Sciatic nerve (tissue), 2 donors: ENCODE results near the gene CDK18. TPM values are rescaled to one million over a fixed set of nuclear protein-coding genes. Genes with fewer than 3 reads are reported as not detected.
A peak's percentile ranks its signal among the peaks of the same experiment; 100 is the strongest.

Experiments used
- ATAC-seq: fragments of 200-7000 bp; cut with Tn5 transposase; one replicate; pipeline ENCODE4 v1.9.1; 2020; ENCODE audit warnings: mild to moderate bottlenecking, moderate library complexity
- DNase-seq: peaks from one replicate; pipeline ENCODE4 v3.0.0-alpha.2; 2020; ENCODE audit warnings: low spot score
- intact Hi-C: fragments of 100-400 bp; cut with DNase I; formaldehyde crosslinking; loops from one replicate; pipeline ENCODE4 v1.14.2; 2022
- total RNA-seq: library from RNA; stranded (reverse); fragmentation: NEBNext Ultra II Directional; extraction: Animal tissue kit (Norgen Biotek cat#: 25700); gene quantifications from one replicate; pipeline ENCODE4 v1.2.1, GENCODE V29; 2021
- donor health status: DM: no; HTN: no; CAD: no.
- donor health status: DM: no; HTN: no; CAD: no.

CDK18 gene
- total RNA-seq, 1 donor from 2014 or later, result 9.4 TPM

DNA sequence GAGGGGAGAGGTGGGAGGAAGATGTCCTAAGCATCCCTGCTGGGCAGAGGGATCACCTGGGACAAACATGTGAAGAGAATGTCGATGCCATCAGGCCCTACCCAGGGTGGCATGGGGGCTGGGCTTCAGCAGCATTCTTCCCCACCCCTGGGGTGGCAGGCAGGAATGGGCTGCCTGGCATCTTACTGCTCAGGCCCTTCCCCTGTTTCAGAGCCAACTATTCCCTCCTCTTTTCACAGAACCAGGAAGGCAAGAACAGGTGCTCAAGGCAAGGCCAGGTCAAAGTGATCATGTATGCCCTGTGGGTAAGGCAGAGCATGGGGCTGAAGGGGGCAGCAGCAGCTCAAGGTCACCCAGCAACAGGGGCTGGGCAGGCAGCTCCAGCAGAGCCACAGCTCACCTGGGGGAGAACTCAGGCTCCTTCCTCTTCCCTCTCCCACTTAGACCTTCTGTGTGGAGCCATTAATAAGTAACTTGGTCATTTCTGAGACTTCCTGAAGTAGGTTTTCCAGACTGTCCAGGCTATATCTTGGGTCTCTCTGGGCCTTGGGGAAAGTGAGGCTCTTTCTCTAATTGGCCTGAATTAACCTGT, 70.9 kb downstream of the CDK18 start:
- intact Hi-C loops, result no loop called here
- no peak for ATAC-seq
- peak; percentile 36 for DNase-seq

DNA sequence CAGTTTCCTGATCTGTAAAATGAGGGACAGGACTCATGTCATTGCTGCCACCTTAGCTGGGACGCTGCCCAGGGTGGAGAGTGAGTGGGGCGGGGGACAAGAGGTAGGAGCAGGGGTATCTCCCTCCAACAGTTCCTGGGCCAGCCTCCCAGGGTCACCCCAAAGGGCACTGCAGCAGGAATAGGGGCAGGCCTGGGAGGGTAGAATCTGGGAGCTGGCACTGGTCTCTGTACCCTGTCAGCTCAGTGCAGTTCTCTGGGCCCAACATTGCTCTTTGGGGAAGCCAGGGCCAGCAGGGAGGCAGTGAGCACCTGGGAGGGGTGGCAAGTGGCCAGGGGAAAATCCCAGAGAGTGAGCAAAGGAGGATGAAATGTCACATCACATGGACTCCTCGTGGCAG, 71.5 kb downstream of the CDK18 start:
- ATAC-seq, result no peak
- DNase-seq, result peak; percentile 51
- intact Hi-C loops, result no loop called here

GRCh38 chr1:205576805-205577761, 72.6 kb downstream of the CDK18 start:
- intact Hi-C loops, result no loop called here
- DNase-seq (no peak), ATAC-seq (no peak)

GRCh38 chr1:205577874-205578658, 73.6 kb downstream of the CDK18 start:
- no peak for ATAC-seq
- intact Hi-C loops, result no loop called here
- peak; percentile 12 for DNase-seq

DNA sequence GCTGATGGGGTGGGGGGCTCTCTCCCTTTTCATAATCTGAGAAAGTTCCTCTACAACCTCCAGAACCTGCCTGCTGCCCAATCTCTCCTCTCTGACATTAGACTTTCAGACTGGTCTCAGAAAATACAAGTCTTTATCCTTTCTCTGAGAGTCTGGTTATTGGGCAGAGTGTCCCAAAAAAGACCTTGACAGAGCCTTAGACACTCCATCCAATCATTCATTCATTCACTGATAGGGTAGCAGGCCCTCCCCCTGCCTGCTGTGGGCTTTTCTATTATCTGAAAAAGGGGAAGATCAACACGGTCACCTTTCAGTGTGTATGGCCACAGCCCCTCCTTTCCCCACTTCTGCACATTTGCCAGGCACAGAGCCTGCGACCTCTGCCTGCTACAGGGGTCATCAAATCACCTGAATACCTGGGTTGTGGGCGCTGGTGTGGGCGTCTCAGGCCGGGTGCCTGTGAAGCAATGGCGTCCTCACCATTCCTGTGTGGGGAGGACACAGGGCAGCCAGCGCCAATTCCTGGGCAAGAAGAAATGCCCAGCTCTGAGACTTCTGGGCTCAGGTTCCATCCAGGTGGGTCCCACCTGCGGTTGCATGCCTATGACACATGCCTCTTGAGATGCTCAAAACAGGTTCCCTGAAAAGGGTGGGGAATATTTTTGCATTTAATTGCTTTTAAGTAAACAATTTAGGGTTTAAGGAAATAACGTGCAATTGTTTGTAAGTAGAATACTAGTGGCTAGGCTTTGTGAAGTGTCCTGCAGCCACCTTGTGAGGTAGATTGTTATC, 74.5 kb downstream of the CDK18 start:
- intact Hi-C loops, result no loop called here
- ATAC-seq (no peak), DNase-seq (no peak)

- ATAC-seq (no peak), DNase-seq (no peak)
- intact Hi-C loops, result no loop called here
These were observed 75.2 kb downstream of the CDK18 start for GRCh38 chr1:205579711-205580110.

GRCh38 chr1:205580140-205580922, 75.9 kb downstream of the CDK18 start:
- ATAC-seq (no peak), DNase-seq (peak; percentile 43)
- intact Hi-C loops, result no loop called here

DNA sequence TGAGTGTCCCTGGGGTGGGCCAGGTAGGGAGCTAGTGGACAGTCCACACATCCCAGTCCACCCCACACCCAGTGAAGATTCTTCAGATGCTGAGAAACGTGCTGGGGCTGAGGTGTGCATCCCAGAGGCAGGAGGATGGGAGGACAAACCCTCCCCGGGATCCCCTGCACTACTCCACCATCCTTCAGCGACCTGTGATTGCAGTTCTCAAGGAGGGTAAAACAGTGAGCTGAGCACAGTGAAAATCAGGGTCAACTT, 76.4 kb downstream of the CDK18 start:
- intact Hi-C loops, result no loop called here
- DNase-seq, result no peak
- no peak for ATAC-seq

DNA sequence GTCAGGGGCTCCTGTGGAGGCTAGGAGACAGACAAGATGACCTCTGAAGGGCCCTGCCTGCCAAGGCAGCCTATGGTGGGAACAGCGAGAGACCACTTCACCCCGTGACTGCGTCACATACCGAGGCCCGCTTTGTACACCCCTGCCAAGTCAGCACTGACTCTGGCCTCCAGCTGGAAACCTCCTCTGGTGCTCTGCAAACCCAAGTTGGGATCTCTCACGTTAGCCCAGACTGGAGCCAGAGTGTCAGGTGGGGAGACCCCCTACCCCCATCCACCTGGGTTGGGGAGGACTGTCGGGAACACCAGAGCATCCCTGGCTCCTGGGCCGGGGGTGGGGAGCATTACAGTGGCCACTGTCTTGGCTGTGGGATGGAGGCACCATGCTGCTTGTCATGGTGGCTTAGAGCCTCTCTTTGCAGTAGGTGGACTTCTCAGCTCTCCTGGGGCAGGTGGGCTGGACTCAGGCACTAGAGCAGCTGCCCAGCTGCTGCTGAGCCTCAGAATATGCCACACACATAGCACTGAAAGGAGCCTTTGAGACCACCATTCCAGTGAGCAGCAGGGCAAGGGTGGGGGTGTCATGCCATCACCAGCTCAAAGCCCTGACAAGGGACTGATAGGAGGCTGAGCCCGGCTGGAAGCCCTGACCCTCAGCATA, 77.0 kb downstream of the CDK18 start:
- intact Hi-C loops, result no loop called here
- ATAC-seq, result no peak
- peak; percentile 39 for DNase-seq

DNA sequence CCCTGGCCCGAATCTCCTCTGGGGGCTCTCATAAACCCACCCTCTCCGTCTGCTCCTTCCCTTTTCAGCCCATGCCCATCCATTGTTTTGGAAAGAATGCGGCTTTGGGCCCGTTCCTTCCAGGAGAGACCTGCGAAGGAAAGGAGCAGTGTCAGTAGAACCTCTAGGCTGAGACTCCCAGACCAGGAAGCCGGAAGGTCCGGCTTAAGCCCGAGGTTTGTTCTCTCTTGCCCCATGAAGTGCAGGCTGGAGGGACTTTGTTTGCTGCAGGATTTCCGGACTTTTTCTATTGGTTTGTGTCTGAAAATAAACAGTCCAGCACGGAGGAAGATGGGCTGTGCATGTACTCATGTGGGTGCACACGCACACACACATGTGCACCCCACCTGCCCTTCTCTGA, 77.6 kb downstream of the CDK18 start:
- intact Hi-C loops, result no loop called here
- ATAC-seq (peak; percentile 11), DNase-seq (peak; percentile 25)

Other genes with a start within 250 kb of the CDK18 start
- 4.7 TPM for gene NUAK2, start 182.9 kb upstream of the CDK18 start, total RNA-seq
- 17.4 TPM for gene KLHDC8A, start 147.7 kb upstream of the CDK18 start, total RNA-seq
- gene LEMD1, start 82.6 kb upstream of the CDK18 start, total RNA-seq, result not detected
- gene BLACAT1, start 48.6 kb upstream of the CDK18 start, total RNA-seq, result 0.13 TPM
- 72.1 TPM for gene ELK4, start 127.3 kb downstream of the CDK18 start, total RNA-seq
- 1.3 TPM for gene SLC45A3, start 175.8 kb downstream of the CDK18 start, total RNA-seq
- 193 TPM for gene NUCKS1, start 245.5 kb downstream of the CDK18 start, total RNA-seq